BJ (cell line): ENCODE measurements around the gene MBD3. TPM values are rescaled to one million over a fixed set of nuclear protein-coding genes. Genes with fewer than 3 reads are reported as not detected.

Source experiments
- CTCF ChIA-PET: fragments of 350-600 bp; formaldehyde crosslinking; extraction: SDS; loops from one replicate; lab custom pipeline; 2021; ENCODE audit warnings: antibody characterized with exemption, inconsistent platforms; lab: Yijun Ruan, JAX
- POLR2A ChIA-PET: fragments of 300-600 bp; sonication (Branson Sonifier 250); formaldehyde crosslinking; extraction: SDS; loops from one replicate; lab custom pipeline; 2021; ENCODE audit warnings: antibody characterized with exemption; lab: Charles Lee
- DNase-seq: peaks from one replicate; pipeline ENCODE4 v3.0.0-alpha.2; 2011; ENCODE audit warnings: low read depth
- H3K27me3 ChIP-seq: 2 replicates; pipeline ENCODE4 v1.6.0; 2011; ENCODE audit warnings: low read length; ENCODE audit not compliant: control insufficient read depth, insufficient read depth
- H3K36me3 ChIP-seq: 2 replicates; pipeline ENCODE4 v1.5.1; 2011; ENCODE audit warnings: low read length; ENCODE audit not compliant: control insufficient read depth, insufficient read depth
- H3K4me3 ChIP-seq: 2 replicates; pipeline ENCODE4 v1.5.1; 2011; ENCODE audit warnings: low read depth, mild to moderate bottlenecking, control low read depth, low read length
- polyA plus RNA-seq: library from polyadenylated mRNA; depleted of rRNA; stranded (reverse); fragments of >200 nt; gene quantifications from 2 replicates; pipeline ENCODE4 v1.2.3, GENCODE V29; 2011
- TF ChIP-seq, protein P1 (sequence below): IDR thresholded peaks from 2 replicates; pipeline ENCODE4 v1.5.1; 2011; ENCODE audit warnings: low read depth, mild to moderate bottlenecking, control low read depth, inconsistent platforms, low read length, moderate library complexity; ENCODE audit not compliant: insufficient read depth

The MBD3 gene
- polyA plus RNA-seq, 1 experiment: 53.4 TPM

DNA sequence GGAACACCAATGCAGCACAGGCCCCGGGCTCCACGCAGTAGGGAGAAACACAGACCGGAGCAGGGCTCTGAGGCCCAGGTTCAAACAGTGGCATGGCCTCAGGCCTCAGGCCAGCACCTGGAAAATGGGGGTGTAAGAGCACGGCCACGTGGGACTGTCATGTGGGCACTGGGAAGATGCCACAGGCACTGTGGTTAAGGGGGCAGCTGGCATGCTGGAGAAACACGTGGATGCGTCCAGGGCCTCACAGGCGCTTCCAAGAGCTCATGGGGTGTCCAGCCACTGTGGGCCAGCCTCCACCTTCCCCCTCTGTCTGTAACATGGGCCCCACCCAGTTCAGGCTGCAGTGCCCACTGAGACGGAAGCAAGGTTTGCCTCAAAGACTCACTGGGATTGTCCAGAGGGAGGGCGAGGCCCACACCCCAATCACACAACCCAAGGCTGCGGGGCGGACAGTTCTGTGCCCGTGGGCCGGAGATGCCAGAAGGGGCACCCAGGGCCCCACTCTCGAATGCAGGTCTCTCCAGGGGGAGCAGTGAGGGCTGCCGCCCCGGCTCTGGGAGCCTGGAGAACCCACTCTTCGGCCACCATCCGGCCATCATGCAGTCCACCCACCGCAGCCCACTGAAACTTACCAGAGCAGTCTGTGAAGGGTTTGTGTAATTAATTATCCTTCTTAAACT is 6.3 kb upstream of the MBD3 start:
- POLR2A ChIA-PET: no interaction called here
- CTCF ChIA-PET: no interaction called here
- Histone ChIP-seq H3K36me3 (peaks cover 21% of the 10 kb centered on the region), H3K27me3 (no peaks in the 10 kb centered on the region), H3K4me3 (no peak overlapping the region)
- no peak for DNase-seq
- TF ChIP-seq, protein P1, sequence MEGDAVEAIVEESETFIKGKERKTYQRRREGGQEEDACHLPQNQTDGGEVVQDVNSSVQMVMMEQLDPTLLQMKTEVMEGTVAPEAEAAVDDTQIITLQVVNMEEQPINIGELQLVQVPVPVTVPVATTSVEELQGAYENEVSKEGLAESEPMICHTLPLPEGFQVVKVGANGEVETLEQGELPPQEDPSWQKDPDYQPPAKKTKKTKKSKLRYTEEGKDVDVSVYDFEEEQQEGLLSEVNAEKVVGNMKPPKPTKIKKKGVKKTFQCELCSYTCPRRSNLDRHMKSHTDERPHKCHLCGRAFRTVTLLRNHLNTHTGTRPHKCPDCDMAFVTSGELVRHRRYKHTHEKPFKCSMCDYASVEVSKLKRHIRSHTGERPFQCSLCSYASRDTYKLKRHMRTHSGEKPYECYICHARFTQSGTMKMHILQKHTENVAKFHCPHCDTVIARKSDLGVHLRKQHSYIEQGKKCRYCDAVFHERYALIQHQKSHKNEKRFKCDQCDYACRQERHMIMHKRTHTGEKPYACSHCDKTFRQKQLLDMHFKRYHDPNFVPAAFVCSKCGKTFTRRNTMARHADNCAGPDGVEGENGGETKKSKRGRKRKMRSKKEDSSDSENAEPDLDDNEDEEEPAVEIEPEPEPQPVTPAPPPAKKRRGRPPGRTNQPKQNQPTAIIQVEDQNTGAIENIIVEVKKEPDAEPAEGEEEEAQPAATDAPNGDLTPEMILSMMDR: no peak

DNA sequence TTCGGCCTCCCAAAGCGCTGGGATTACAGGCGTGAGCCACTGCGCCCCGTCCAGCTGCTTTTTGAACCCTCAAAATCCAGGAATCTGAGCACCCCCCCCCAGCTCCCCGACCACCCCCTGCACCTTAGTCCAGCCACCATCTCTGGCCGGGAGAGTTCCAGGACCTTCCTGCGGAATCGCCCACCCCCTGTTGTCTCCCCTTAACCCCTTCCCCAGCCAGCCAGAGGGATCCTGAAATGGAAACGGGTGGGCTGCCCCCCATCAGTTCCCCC is 772 bp upstream of the MBD3 start:
- Histone ChIP-seq H3K36me3 (peaks cover 13% of the 10 kb centered on the region), H3K27me3 (no peaks in the 10 kb centered on the region), H3K4me3 (peak overlapping the region; percentile 95; the same call in 1 of the 2 replicates)
- TF ChIP-seq, protein P1: no peak
- POLR2A ChIA-PET: interaction anchor here (0.8 kb wide), 1 partner anchor 29 kb away, joined by 6 read pairs; no protein-coding TSS in a partner anchor
- CTCF ChIA-PET: interaction anchor here (1.0 to 2.1 kb wide), 4 partner anchors 12 to 175 kb away, joined by 3 to 5 read pairs (median 4); partner anchors contain the start of gene UQCR11
- no peak for DNase-seq

DNA sequence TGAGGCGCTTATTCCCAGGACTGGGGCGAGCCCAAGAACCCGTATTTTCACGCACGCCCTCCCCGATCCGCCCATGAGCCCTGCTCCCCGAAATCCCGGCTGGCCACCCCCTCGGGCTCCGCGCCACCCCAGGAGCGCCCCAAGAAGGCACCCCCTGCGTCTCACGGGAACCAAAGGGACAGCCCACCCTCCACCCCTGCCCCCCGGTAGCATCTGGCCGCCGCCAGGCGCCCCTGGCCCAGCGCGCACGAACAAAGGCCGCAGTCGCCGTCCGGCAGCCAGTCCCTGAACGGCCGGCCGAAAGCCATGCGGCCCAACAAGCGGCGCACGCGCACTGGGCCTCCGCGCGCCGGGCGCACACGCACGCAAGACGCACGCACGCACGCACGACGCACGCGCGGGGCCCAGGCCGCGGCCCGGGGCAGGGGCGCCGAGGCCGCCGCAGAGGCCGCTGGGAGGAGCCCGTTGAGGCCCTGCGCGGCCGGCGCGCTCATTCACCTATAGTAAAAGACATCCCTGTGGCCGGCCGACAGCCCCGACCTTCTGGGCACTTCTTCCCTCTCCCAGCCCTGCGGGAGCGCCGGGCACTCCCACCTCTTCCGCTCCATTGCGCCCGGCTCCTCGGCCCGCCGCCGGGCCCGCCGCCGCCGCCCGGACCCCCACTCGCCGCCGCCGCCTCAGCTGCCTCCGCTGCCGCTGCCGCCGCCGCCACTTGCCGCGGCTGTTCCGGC is 476 bp downstream of the MBD3 start:
- Histone ChIP-seq H3K4me3 (peak overlapping the region; percentile 95), H3K27me3 (no peaks in the 10 kb centered on the region), H3K36me3 (peaks cover 4% of the 10 kb centered on the region)
- TF ChIP-seq, protein P1: no peak
- POLR2A ChIA-PET: no interaction called here
- peak; percentile 25 for DNase-seq
- CTCF ChIA-PET: interaction anchor here (1.2 to 1.9 kb wide), 5 partner anchors 16 to 204 kb away, joined by 3 to 6 read pairs (median 3); no protein-coding TSS in a partner anchor

DNA sequence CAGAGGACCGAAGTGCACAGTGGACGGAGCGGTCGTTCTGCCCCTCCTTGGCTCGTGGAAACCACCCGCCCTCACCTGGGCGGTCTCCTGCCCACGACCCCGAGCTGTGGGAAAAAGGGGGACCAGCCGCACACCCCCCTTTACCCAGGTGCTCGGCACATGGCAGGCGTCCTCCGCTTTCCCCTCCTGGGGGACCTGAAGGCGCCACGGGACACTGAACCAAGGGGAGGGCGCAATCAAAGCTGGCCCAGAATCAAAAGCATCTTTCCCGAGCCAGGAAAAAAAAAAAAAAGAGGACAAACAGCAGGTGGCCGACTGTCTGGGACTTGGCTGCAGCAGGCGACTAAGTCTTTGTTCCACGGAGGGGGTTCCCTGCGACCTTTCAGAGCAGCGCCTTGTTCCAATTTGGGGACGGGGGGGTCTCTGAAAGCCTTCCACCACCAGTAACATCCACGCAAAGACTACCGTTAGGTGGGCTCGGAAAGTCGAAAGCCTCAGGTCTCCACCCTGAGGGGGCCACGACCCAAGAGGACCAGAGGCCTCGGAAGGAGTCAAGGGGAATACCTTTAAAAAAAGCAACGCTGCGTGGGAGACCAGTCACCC is 1.1 kb downstream of the MBD3 start:
- TF ChIP-seq, protein P1: no peak
- Histone ChIP-seq H3K36me3 (peaks cover 2% of the 10 kb centered on the region; the same call in 1 of the 2 replicates), H3K27me3 (no peaks in the 10 kb centered on the region), H3K4me3 (peak overlapping the region; percentile 95)
- no peak for DNase-seq
- ChIA-PET POLR2A (interaction anchor here (0.6 kb wide), 2 partner anchors 25 to 489 kb away, joined by 4 to 6 read pairs; no protein-coding TSS in a partner anchor), CTCF (interaction anchor here (0.6 to 1.6 kb wide), 8 partner anchors 12 to 204 kb away, joined by 3 to 7 read pairs (median 3); no protein-coding TSS in a partner anchor)
